WERI-Rb-1 (cell line): ENCODE results near the gene LRRC75A.

ENCODE experiments used
- DNase-seq: peaks from one replicate; pipeline ENCODE4 v3.0.0-alpha.2; 2020
- H3K27ac ChIP-seq: fragments of 250-450 bp; sonication (Bioruptor Pico); 2 replicates; pipeline ENCODE4 v1.5.1; 2020; ENCODE audit warnings: mild to moderate bottlenecking, moderate library complexity
- H3K27me3 ChIP-seq: fragments of 250-450 bp; sonication (Bioruptor Pico); 2 replicates; pipeline ENCODE4 v1.5.1; 2021; ENCODE audit warnings: mild to moderate bottlenecking, low read depth, moderate library complexity; ENCODE audit not compliant: insufficient read depth, severe bottlenecking
- H3K36me3 ChIP-seq: fragments of 250-450 bp; sonication (Bioruptor Pico); 2 replicates; pipeline ENCODE4 v1.5.1; 2020; ENCODE audit warnings: mild to moderate bottlenecking, moderate library complexity
- H3K4me3 ChIP-seq: 2 replicates; pipeline ENCODE4 v1.5.1; 2011; ENCODE audit warnings: low read depth, mild to moderate bottlenecking, control low read depth, low read length
- H3K9me3 ChIP-seq: fragments of 250-450 bp; sonication (Bioruptor Pico); 2 replicates; pipeline ENCODE4 v1.5.1; 2021; ENCODE audit warnings: mild to moderate bottlenecking, moderate library complexity; ENCODE audit not compliant: severe bottlenecking
- CTCF ChIP-seq: IDR thresholded peaks from 2 replicates; pipeline ENCODE4 v1.5.1; 2011; ENCODE audit warnings: low read depth, mild to moderate bottlenecking, control low read depth, inconsistent platforms, low read length

The LRRC75A gene

GRCh38 chr17:16467886-16468285 lies 24.1 kb downstream of the LRRC75A start:
- no peaks in the 10 kb centered on the region for H3K27me3 ChIP-seq
- H3K27ac ChIP-seq = no peak overlapping the region
- H3K36me3 ChIP-seq = peaks cover 6% of the 10 kb centered on the region; the same call in 1 of the 2 replicates
- no peak overlapping the region for H3K4me3 ChIP-seq
- no peak for DNase-seq
- no peak for TF ChIP-seq CTCF
- H3K9me3 ChIP-seq = no peaks in the 10 kb centered on the region

GRCh38 chr17:16467044-16467443 lies 24.9 kb downstream of the LRRC75A start:
- H3K36me3 ChIP-seq = peaks cover 11% of the 10 kb centered on the region; the same call in 1 of the 2 replicates
- H3K27me3 ChIP-seq = no peaks in the 10 kb centered on the region
- H3K9me3 ChIP-seq = no peaks in the 10 kb centered on the region
- no peak for TF ChIP-seq CTCF
- H3K4me3 ChIP-seq = no peak overlapping the region
- no peak for DNase-seq
- H3K27ac ChIP-seq = no peak overlapping the region

- Histone ChIP-seq H3K27ac (no peak overlapping the region), H3K36me3 (peaks cover 11% of the 10 kb centered on the region; the same call in 1 of the 2 replicates), H3K27me3 (no peaks in the 10 kb centered on the region), H3K4me3 (no peak overlapping the region), H3K9me3 (no peaks in the 10 kb centered on the region)
- no peak for TF ChIP-seq CTCF
- DNase-seq = no peak
Measured at GRCh38 chr17:16466407-16466806, 25.6 kb downstream of the LRRC75A start.

GRCh38 chr17:16465861-16466338 lies 26.1 kb downstream of the LRRC75A start:
- H3K4me3 ChIP-seq = no peak overlapping the region
- H3K27ac ChIP-seq = no peak overlapping the region
- no peaks in the 10 kb centered on the region for H3K27me3 ChIP-seq
- peaks cover 15% of the 10 kb centered on the region; the same call in 1 of the 2 replicates for H3K36me3 ChIP-seq
- TF ChIP-seq CTCF = no peak
- no peaks in the 10 kb centered on the region for H3K9me3 ChIP-seq
- no peak for DNase-seq

- DNase-seq = no peak
- TF ChIP-seq CTCF = no peak
- H3K36me3 ChIP-seq = peaks cover 15% of the 10 kb centered on the region; the same call in 1 of the 2 replicates
- no peaks in the 10 kb centered on the region for H3K9me3 ChIP-seq
- H3K4me3 ChIP-seq = no peak overlapping the region
- no peaks in the 10 kb centered on the region for H3K27me3 ChIP-seq
- no peak overlapping the region for H3K27ac ChIP-seq
Measured at GRCh38 chr17:16465052-16465312, 27.0 kb downstream of the LRRC75A start.

- DNase-seq = no peak
- Histone ChIP-seq H3K27me3 (no peaks in the 10 kb centered on the region), H3K9me3 (no peaks in the 10 kb centered on the region), H3K4me3 (no peak overlapping the region), H3K27ac (peak overlapping the region; percentile 79), H3K36me3 (peaks cover 15% of the 10 kb centered on the region; the same call in 1 of the 2 replicates)
- TF ChIP-seq CTCF = no peak
Measured at GRCh38 chr17:16464303-16465051, 27.5 kb downstream of the LRRC75A start.
